WTC11 (cell line): ENCODE data around the gene CEACAM4. TPM values are rescaled to one million over a fixed set of nuclear protein-coding genes. Genes with fewer than 3 reads are reported as not detected.

Experiments
- ATAC-seq: fragments of 200-7000 bp; cut with Tn5 transposase; 2 replicates; pipeline ENCODE4 v1.10.0; 2021; ENCODE audit warnings: mild to moderate bottlenecking, moderate library complexity
- CTCF ChIA-PET: fragments of 300-600 bp; sonication (Branson Sonifier 250); formaldehyde crosslinking; loops from one replicate; lab custom pipeline; 2021; ENCODE audit warnings: antibody characterized with exemption; lab: Charles Lee
- POLR2A ChIA-PET: fragments of 350-600 bp; sonication (Branson Sonifier 250); formaldehyde crosslinking; loops from one replicate; lab custom pipeline; 2021; ENCODE audit warnings: antibody characterized with exemption; lab: Charles Lee
- DNase-seq: peaks from one replicate; pipeline ENCODE4 v3.0.0; 2021; ENCODE audit warnings: low spot score
- H3K27ac Mint-ChIP-seq: 2 replicates; pipeline ENCODE4 v1.8.0; 2021; ENCODE audit warnings: mixed read lengths
- H3K27me3 Mint-ChIP-seq: 2 replicates; pipeline ENCODE4 v1.8.0; 2021; ENCODE audit warnings: low read depth, mild to moderate bottlenecking, moderate library complexity, mixed read lengths
- H3K36me3 Mint-ChIP-seq: 2 replicates; pipeline ENCODE4 v1.8.0; 2021; ENCODE audit warnings: mixed read lengths
- H3K4me1 Mint-ChIP-seq: 2 replicates; pipeline ENCODE4 v1.8.0; 2022; ENCODE audit warnings: mixed read lengths
- H3K4me3 Mint-ChIP-seq: 2 replicates; pipeline ENCODE4 v1.8.0; 2021; ENCODE audit warnings: mild to moderate bottlenecking, moderate library complexity, mixed read lengths
- H3K9me3 Mint-ChIP-seq: 2 replicates; pipeline ENCODE4 v1.8.0; 2021; ENCODE audit warnings: mixed read lengths
- EMX1 ChIP-seq: fragments of 250-450 bp; sonication (Bioruptor Pico); IDR thresholded peaks from 2 replicates; pipeline ENCODE4 v1.8.0; 2021; ENCODE audit warnings: mild to moderate bottlenecking
- GABPB1 ChIP-seq: sonication (generic); formaldehyde crosslinking; IDR thresholded peaks from 2 replicates; pipeline ENCODE4 v1.8.1; 2023; ENCODE audit warnings: mild to moderate bottlenecking, missing genetic modification reagents
- IRF2 ChIP-seq: sonication (generic); formaldehyde crosslinking; IDR thresholded peaks from 2 replicates; pipeline ENCODE4 v1.8.0; 2022; ENCODE audit warnings: low read depth, missing genetic modification reagents, borderline replicate concordance
- JUN ChIP-seq: sonication (generic); formaldehyde crosslinking; IDR thresholded peaks from 2 replicates; pipeline ENCODE4 v1.8.0; 2023; ENCODE audit warnings: mild to moderate bottlenecking, missing genetic modification reagents
- ZNF121 ChIP-seq: sonication (generic); formaldehyde crosslinking; IDR thresholded peaks from 2 replicates; pipeline ENCODE4 v1.8.0; 2023; ENCODE audit warnings: missing genetic modification reagents
- ZNF423 ChIP-seq: fragments of 250-450 bp; sonication (Bioruptor Pico); IDR thresholded peaks from 2 replicates; pipeline ENCODE4 v2.1.2; 2022; ENCODE audit warnings: mild to moderate bottlenecking, moderate library complexity
- total RNA-seq: library from RNA; stranded (reverse); gene quantifications from 3 replicates; pipeline ENCODE4 v1.2.3, GENCODE V29; 2021
- TF ChIP-seq, protein P1 (sequence below): fragments of 250-450 bp; sonication (Bioruptor Pico); IDR thresholded peaks from 2 replicates; pipeline ENCODE4 v1.9.0; 2021; ENCODE audit warnings: mild to moderate bottlenecking, borderline replicate concordance
- TF ChIP-seq, protein P2 (sequence below): sonication (generic); formaldehyde crosslinking; IDR thresholded peaks from 2 replicates; pipeline ENCODE4 v1.8.0; 2023; ENCODE audit warnings: missing genetic modification reagents, mild to moderate bottlenecking, borderline replicate concordance
- TF ChIP-seq, protein P3 (sequence below): sonication (generic); formaldehyde crosslinking; IDR thresholded peaks from 2 replicates; pipeline ENCODE4 v1.8.1; 2023; ENCODE audit warnings: mild to moderate bottlenecking, missing genetic modification reagents
- TF ChIP-seq, protein P4 (sequence below): fragments of 200-600 bp; IDR thresholded peaks from 2 replicates; pipeline ENCODE4 v1.8.0; 2022; ENCODE audit warnings: antibody characterized with exemption

CEACAM4 gene
- total RNA-seq, 1 experiment from 2014 or later = not detected

DNA sequence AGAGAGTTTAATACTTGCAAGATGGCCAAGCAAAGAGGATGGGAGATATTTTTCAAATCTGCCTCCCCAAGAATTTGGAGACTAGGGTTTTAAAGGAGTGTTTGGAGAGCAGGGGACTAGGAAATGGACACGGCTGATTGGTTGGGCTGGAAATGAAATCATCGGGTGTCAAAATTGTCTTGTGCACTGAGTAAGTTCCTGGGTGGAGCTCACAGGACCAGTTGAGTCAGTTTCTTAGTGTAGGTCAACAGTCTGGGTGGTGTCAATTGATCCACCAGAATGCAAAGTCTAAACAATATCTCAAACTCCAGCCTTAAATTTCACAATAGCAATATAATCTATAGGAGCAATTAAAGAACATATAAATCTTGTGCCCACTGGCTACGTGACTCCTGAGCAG, 23.0 kb upstream of the CEACAM4 start:
- DNase-seq = no peak
- peaks cover 19% of the 10 kb centered on the region for H3K4me1 Mint-ChIP-seq
- POLR2A ChIA-PET = no interaction called here
- CTCF ChIA-PET = interaction anchor here (0.7 to 1.3 kb wide), 3 partner anchors 8 to 56 kb away, joined by 3 to 4 read pairs (median 4); no protein-coding TSS in a partner anchor
- peaks cover 3% of the 10 kb centered on the region for H3K27me3 Mint-ChIP-seq
- no peak for TF ChIP-seq ZNF423 (CRISPR knock-in tag)
- TF ChIP-seq, protein P1, sequence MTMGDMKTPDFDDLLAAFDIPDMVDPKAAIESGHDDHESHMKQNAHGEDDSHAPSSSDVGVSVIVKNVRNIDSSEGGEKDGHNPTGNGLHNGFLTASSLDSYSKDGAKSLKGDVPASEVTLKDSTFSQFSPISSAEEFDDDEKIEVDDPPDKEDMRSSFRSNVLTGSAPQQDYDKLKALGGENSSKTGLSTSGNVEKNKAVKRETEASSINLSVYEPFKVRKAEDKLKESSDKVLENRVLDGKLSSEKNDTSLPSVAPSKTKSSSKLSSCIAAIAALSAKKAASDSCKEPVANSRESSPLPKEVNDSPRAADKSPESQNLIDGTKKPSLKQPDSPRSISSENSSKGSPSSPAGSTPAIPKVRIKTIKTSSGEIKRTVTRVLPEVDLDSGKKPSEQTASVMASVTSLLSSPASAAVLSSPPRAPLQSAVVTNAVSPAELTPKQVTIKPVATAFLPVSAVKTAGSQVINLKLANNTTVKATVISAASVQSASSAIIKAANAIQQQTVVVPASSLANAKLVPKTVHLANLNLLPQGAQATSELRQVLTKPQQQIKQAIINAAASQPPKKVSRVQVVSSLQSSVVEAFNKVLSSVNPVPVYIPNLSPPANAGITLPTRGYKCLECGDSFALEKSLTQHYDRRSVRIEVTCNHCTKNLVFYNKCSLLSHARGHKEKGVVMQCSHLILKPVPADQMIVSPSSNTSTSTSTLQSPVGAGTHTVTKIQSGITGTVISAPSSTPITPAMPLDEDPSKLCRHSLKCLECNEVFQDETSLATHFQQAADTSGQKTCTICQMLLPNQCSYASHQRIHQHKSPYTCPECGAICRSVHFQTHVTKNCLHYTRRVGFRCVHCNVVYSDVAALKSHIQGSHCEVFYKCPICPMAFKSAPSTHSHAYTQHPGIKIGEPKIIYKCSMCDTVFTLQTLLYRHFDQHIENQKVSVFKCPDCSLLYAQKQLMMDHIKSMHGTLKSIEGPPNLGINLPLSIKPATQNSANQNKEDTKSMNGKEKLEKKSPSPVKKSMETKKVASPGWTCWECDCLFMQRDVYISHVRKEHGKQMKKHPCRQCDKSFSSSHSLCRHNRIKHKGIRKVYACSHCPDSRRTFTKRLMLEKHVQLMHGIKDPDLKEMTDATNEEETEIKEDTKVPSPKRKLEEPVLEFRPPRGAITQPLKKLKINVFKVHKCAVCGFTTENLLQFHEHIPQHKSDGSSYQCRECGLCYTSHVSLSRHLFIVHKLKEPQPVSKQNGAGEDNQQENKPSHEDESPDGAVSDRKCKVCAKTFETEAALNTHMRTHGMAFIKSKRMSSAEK (CRISPR knock-in tag) = no peak
- TF ChIP-seq, protein P2, sequence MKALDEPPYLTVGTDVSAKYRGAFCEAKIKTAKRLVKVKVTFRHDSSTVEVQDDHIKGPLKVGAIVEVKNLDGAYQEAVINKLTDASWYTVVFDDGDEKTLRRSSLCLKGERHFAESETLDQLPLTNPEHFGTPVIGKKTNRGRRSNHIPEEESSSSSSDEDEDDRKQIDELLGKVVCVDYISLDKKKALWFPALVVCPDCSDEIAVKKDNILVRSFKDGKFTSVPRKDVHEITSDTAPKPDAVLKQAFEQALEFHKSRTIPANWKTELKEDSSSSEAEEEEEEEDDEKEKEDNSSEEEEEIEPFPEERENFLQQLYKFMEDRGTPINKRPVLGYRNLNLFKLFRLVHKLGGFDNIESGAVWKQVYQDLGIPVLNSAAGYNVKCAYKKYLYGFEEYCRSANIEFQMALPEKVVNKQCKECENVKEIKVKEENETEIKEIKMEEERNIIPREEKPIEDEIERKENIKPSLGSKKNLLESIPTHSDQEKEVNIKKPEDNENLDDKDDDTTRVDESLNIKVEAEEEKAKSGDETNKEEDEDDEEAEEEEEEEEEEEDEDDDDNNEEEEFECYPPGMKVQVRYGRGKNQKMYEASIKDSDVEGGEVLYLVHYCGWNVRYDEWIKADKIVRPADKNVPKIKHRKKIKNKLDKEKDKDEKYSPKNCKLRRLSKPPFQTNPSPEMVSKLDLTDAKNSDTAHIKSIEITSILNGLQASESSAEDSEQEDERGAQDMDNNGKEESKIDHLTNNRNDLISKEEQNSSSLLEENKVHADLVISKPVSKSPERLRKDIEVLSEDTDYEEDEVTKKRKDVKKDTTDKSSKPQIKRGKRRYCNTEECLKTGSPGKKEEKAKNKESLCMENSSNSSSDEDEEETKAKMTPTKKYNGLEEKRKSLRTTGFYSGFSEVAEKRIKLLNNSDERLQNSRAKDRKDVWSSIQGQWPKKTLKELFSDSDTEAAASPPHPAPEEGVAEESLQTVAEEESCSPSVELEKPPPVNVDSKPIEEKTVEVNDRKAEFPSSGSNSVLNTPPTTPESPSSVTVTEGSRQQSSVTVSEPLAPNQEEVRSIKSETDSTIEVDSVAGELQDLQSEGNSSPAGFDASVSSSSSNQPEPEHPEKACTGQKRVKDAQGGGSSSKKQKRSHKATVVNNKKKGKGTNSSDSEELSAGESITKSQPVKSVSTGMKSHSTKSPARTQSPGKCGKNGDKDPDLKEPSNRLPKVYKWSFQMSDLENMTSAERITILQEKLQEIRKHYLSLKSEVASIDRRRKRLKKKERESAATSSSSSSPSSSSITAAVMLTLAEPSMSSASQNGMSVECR = no peak
- no peak for TF ChIP-seq ZNF121
- TF ChIP-seq JUN (CRISPR knock-in tag) = no peak
- TF ChIP-seq GABPB1 (CRISPR knock-in tag) = no peak
- TF ChIP-seq IRF2 (CRISPR knock-in tag) = no peak
- no peak for TF ChIP-seq EMX1
- H3K36me3 Mint-ChIP-seq = peaks cover 3% of the 10 kb centered on the region; the same call in 1 of the 2 replicates
- no peak overlapping the region for H3K4me3 Mint-ChIP-seq
- ATAC-seq = no peak
- H3K9me3 Mint-ChIP-seq = peaks cover 18% of the 10 kb centered on the region
- no peak overlapping the region for H3K27ac Mint-ChIP-seq

DNA sequence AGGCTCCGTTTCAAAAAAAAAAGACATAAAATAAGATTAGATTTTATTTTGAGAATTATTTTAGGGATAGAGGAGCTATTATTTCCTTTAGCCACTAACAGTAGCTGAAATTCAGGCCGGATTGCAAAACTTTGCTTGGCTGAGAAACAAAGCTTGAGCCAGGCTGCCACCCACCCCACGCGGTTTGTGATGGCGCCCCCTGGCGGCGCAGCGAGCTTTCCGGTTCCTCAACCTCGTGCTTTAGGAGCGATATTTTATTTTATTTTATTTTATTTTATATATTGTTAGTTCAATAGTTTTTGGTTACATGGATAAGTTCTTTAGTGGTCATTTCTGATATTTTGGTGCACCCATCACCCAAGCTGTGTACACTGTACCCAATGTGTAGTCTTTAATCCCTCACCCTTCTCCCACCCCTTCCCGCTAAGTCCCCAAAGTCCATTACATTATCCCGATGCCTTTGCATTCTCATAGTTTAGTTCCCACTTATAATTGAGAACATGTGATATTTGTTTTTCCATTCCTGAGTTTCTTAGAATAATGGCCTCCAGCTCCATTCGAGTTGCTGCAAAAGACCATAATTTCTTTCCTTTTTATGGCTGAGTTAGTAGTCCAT, 19.8 kb upstream of the CEACAM4 start:
- peak; percentile 71 for DNase-seq
- CTCF ChIA-PET = interaction anchor here (0.6 to 2.8 kb wide), 30 partner anchors 10 to 278 kb away, joined by 3 to 48 read pairs (median 4); partner anchors contain the start of genes B3GNT8 and CEACAM7
- peaks cover 3% of the 10 kb centered on the region; the same call in 1 of the 2 replicates for H3K9me3 Mint-ChIP-seq

More for the DNA sequence above, 19.8 kb upstream of the CEACAM4 start:
- POLR2A ChIA-PET = interaction anchor here (0.8 kb wide), 1 partner anchor 44 kb away, joined by 3 read pairs; no protein-coding TSS in a partner anchor
- peaks cover 11% of the 10 kb centered on the region for H3K4me1 Mint-ChIP-seq
- no peaks in the 10 kb centered on the region for H3K36me3 Mint-ChIP-seq
- 0 out of 2 replicates have a peak, but pooled peaks have one; percentile 24 for ATAC-seq
- H3K4me3 Mint-ChIP-seq = no peak overlapping the region
- TF ChIP-seq, protein P3, sequence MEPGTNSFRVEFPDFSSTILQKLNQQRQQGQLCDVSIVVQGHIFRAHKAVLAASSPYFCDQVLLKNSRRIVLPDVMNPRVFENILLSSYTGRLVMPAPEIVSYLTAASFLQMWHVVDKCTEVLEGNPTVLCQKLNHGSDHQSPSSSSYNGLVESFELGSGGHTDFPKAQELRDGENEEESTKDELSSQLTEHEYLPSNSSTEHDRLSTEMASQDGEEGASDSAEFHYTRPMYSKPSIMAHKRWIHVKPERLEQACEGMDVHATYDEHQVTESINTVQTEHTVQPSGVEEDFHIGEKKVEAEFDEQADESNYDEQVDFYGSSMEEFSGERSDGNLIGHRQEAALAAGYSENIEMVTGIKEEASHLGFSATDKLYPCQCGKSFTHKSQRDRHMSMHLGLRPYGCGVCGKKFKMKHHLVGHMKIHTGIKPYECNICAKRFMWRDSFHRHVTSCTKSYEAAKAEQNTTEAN (CRISPR knock-in tag) = no peak
- TF ChIP-seq, protein P4, sequence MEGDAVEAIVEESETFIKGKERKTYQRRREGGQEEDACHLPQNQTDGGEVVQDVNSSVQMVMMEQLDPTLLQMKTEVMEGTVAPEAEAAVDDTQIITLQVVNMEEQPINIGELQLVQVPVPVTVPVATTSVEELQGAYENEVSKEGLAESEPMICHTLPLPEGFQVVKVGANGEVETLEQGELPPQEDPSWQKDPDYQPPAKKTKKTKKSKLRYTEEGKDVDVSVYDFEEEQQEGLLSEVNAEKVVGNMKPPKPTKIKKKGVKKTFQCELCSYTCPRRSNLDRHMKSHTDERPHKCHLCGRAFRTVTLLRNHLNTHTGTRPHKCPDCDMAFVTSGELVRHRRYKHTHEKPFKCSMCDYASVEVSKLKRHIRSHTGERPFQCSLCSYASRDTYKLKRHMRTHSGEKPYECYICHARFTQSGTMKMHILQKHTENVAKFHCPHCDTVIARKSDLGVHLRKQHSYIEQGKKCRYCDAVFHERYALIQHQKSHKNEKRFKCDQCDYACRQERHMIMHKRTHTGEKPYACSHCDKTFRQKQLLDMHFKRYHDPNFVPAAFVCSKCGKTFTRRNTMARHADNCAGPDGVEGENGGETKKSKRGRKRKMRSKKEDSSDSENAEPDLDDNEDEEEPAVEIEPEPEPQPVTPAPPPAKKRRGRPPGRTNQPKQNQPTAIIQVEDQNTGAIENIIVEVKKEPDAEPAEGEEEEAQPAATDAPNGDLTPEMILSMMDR = peak; percentile 83
- TF ChIP-seq, all 79 proteins: peak for 1
- H3K27ac Mint-ChIP-seq = no peak overlapping the region
- peaks cover 3% of the 10 kb centered on the region for H3K27me3 Mint-ChIP-seq
